BJ (cell line): ENCODE data around the gene NFAT5. TPM values are rescaled to one million over a fixed set of nuclear protein-coding genes. Genes with fewer than 3 reads are reported as not detected.
"Not testable (repeated sequence)": the region's sequence is repeated elsewhere in the genome, so short reads cannot be mapped to it uniquely, and the experiment has no call there.

Experiments used
- CTCF ChIA-PET: fragments of 350-600 bp; formaldehyde crosslinking; extraction: SDS; loops from one replicate; lab custom pipeline; 2021; ENCODE audit warnings: antibody characterized with exemption, inconsistent platforms; lab: Yijun Ruan, JAX
- POLR2A ChIA-PET: fragments of 300-600 bp; sonication (Branson Sonifier 250); formaldehyde crosslinking; extraction: SDS; loops from one replicate; lab custom pipeline; 2021; ENCODE audit warnings: antibody characterized with exemption; lab: Charles Lee
- DNase-seq: peaks from one replicate; pipeline ENCODE4 v3.0.0-alpha.2; 2011; ENCODE audit warnings: low read depth
- H3K27me3 ChIP-seq: 2 replicates; pipeline ENCODE4 v1.6.0; 2011; ENCODE audit warnings: low read length; ENCODE audit not compliant: control insufficient read depth, insufficient read depth
- H3K36me3 ChIP-seq: 2 replicates; pipeline ENCODE4 v1.5.1; 2011; ENCODE audit warnings: low read length; ENCODE audit not compliant: control insufficient read depth, insufficient read depth
- H3K4me3 ChIP-seq: 2 replicates; pipeline ENCODE4 v1.5.1; 2011; ENCODE audit warnings: low read depth, mild to moderate bottlenecking, control low read depth, low read length
- polyA plus RNA-seq: library from polyadenylated mRNA; depleted of rRNA; stranded (reverse); fragments of >200 nt; gene quantifications from 2 replicates; pipeline ENCODE4 v1.2.3, GENCODE V29; 2011
- TF ChIP-seq, protein P1 (sequence below): IDR thresholded peaks from 2 replicates; pipeline ENCODE4 v1.5.1; 2011; ENCODE audit warnings: low read depth, mild to moderate bottlenecking, control low read depth, inconsistent platforms, low read length, moderate library complexity; ENCODE audit not compliant: insufficient read depth

The NFAT5 gene
- polyA plus RNA-seq, 1 experiment: 29.6 TPM

DNA sequence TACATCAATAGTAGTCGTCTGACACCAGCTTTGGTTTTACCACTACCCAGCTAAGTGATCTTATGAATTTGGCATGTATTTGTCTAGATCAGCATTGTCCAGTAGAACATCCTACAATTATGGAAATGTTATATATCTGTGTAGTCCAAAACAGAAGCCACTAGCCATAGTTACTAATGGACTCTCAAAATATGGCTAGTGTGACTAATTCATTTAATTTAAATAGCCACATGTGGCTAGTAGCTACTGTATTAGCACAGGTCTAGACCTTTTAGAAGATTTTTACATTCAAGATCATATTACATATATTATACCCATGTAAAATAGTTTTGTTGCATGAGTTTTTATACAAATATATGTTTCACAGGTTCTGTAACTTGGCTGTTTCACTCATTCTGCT, 27.0 kb upstream of the NFAT5 start:
- no peak overlapping the region for H3K4me3 ChIP-seq
- H3K36me3 ChIP-seq: no peaks in the 10 kb centered on the region
- POLR2A ChIA-PET: no interaction called here
- CTCF ChIA-PET: no interaction called here
- H3K27me3 ChIP-seq: no peaks in the 10 kb centered on the region
- TF ChIP-seq, protein P1, sequence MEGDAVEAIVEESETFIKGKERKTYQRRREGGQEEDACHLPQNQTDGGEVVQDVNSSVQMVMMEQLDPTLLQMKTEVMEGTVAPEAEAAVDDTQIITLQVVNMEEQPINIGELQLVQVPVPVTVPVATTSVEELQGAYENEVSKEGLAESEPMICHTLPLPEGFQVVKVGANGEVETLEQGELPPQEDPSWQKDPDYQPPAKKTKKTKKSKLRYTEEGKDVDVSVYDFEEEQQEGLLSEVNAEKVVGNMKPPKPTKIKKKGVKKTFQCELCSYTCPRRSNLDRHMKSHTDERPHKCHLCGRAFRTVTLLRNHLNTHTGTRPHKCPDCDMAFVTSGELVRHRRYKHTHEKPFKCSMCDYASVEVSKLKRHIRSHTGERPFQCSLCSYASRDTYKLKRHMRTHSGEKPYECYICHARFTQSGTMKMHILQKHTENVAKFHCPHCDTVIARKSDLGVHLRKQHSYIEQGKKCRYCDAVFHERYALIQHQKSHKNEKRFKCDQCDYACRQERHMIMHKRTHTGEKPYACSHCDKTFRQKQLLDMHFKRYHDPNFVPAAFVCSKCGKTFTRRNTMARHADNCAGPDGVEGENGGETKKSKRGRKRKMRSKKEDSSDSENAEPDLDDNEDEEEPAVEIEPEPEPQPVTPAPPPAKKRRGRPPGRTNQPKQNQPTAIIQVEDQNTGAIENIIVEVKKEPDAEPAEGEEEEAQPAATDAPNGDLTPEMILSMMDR: no peak
- DNase-seq: no peak

DNA sequence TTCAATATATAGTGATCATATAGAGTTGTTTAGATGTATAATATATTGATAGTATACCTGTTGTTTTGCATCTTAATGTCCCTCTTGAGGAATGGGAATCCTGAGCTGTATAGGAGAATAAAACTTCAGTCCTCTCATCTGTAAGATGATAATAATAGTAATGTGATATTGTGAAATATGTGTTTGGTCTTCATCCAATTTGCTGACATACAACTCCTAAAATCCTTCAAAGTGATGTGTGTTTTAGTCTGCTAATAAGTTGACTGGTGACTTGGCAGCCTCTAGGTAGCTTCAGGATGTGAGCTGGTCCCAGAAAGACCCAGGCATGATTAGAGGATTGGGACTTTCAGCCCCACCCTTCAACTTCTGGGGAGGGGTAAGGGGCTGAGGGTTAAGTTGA, 22.8 kb upstream of the NFAT5 start:
- Histone ChIP-seq H3K4me3 (no peak overlapping the region), H3K27me3 (no peaks in the 10 kb centered on the region), H3K36me3 (no peaks in the 10 kb centered on the region)
- CTCF ChIA-PET: interaction anchor here (1.0 to 1.6 kb wide), 3 partner anchors 14 to 147 kb away, joined by 3 to 4 read pairs (median 3); no protein-coding TSS in a partner anchor
- TF ChIP-seq, protein P1: no peak
- POLR2A ChIA-PET: no interaction called here
- DNase-seq: no peak

DNA sequence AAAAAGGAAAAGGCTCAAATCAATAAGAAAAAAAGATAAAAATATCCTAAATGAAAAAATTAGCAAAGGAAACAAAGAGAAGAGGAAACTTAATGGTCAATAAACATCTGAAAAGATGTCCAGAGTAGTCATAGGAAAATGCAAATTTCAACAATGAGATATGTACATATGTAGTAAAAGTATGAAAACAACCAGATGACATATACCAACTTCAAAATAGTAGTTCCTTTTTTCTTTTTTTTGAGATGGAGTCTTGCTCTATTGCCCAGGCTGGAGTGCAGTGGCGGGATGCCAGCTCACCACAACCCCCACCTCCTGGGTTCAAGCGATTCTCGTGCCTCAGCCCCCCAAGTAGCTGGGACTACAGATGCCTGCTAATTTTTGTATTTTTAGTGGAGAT, 21.7 kb upstream of the NFAT5 start:
- H3K36me3 ChIP-seq: no peaks in the 10 kb centered on the region
- no peak for DNase-seq
- H3K4me3 ChIP-seq: no peak overlapping the region
- ChIA-PET POLR2A (no interaction called here), CTCF (interaction anchor here (1.3 to 2.2 kb wide), 3 partner anchors 12 to 148 kb away, joined by 3 to 5 read pairs (median 4); no protein-coding TSS in a partner anchor)
- TF ChIP-seq, protein P1: no peak
- H3K27me3 ChIP-seq: no peaks in the 10 kb centered on the region

DNA sequence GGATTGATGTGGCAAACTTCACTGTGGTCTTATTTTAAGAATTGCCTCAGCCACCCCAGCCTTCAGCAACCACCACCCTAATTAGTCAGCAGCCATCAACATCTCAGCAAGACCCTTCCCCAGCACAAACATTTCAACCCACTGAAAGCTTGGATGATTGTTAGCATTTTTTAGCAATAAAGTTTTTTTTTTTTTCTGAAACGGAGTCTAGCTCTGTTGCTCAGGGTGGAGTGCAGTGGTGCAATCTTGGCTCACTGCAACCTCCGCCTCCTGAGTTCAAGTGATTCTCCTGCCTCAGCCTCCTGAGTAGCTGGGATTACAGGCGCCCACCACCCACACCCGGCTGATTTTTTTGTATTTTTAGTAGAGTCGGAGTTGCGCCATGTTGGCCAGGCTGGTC, 19.1 kb upstream of the NFAT5 start:
- POLR2A ChIA-PET, H3K36me3 ChIP-seq, DNase-seq, H3K4me3 ChIP-seq, H3K27me3 ChIP-seq, CTCF ChIA-PET: not testable (repeated sequence)

DNA sequence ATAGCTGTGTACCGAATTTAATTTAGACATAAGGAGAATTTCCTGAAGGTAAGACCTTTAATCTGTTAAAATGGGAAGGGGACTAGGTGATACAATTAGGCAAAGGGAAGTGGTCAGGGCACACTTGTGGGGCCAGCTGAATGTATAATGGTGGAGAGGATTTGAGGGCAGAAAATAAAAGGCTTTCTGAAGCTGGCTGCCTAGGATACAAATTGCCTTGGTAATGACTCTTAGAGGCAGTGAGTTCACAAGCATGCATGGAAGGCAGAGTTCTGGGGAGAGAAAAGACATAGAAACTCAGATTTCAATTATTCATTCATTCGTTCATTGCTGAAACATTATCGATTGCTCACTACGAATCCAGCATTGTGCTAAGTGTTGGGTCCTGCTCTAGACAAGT, 12.4 kb upstream of the NFAT5 start:
- ChIA-PET CTCF (interaction anchor here (1.3 kb wide), 1 partner anchor 156 kb away, joined by 3 read pairs; no protein-coding TSS in a partner anchor), POLR2A (no interaction called here)

More for the DNA sequence above, 12.4 kb upstream of the NFAT5 start:
- no peaks in the 10 kb centered on the region for H3K27me3 ChIP-seq
- H3K4me3 ChIP-seq: no peak overlapping the region
- TF ChIP-seq, protein P1: no peak
- H3K36me3 ChIP-seq: no peaks in the 10 kb centered on the region
- no peak for DNase-seq
